OCI-LY1 (cell line): ENCODE results near the gene ZSWIM5.

Experiments used
- EZH2 ChIP-seq: fragments of 200-600 bp; sonication (generic), shearing (Covaris generic); IDR thresholded peaks from 2 replicates; pipeline ENCODE4 v1.8.0; 2017; ENCODE audit warnings: borderline replicate concordance, mixed run types, mild to moderate bottlenecking, antibody characterized with exemption, low read length, moderate library complexity, mixed read lengths
- TF ChIP-seq, protein P1 (sequence below): fragments of 200-600 bp; sonication (generic), shearing (Covaris generic); IDR thresholded peaks from 2 replicates; pipeline ENCODE4 v1.5.1; 2017; ENCODE audit warnings: mild to moderate bottlenecking, antibody characterized with exemption, low read length, moderate library complexity, mixed read lengths

DNA sequence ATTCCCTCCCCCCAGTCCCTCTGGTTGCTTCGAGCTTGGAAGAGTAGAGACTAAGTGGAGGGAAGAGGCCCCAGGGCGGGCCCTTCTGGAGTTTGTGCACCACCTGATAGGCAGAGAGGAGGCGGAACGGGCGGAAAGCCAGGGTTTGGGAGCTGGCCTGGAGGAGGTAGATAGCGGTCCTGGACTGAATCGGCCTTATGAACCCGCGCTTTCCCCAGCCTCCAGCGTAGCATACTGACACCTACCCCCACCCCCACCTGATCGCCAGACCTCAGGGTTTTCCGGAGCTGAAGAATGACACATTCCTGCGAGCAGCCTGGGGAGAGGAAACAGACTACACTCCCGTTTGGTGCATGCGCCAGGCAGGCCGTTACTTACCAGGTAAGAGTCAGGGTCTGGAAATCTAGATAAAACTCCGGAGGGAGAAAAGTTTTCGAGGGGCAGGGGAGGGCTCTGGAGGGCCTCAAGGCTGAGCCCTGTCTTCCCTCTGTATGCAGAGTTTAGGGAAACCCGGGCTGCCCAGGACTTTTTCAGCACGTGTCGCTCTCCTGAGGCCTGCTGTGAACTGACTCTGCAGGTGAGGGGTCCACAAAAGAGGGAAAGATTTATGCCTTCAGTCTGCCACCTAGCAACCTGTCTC, 193.6 kb downstream of the ZSWIM5 start:
- TF ChIP-seq, protein P1, sequence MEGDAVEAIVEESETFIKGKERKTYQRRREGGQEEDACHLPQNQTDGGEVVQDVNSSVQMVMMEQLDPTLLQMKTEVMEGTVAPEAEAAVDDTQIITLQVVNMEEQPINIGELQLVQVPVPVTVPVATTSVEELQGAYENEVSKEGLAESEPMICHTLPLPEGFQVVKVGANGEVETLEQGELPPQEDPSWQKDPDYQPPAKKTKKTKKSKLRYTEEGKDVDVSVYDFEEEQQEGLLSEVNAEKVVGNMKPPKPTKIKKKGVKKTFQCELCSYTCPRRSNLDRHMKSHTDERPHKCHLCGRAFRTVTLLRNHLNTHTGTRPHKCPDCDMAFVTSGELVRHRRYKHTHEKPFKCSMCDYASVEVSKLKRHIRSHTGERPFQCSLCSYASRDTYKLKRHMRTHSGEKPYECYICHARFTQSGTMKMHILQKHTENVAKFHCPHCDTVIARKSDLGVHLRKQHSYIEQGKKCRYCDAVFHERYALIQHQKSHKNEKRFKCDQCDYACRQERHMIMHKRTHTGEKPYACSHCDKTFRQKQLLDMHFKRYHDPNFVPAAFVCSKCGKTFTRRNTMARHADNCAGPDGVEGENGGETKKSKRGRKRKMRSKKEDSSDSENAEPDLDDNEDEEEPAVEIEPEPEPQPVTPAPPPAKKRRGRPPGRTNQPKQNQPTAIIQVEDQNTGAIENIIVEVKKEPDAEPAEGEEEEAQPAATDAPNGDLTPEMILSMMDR, result no peak
- TF ChIP-seq EZH2, result no peak
